Common myeloid progenitor, CD34-positive (primary cell): ENCODE results near the gene EEA1.
"Not testable (repeated sequence)": the region's sequence is repeated elsewhere in the genome, so short reads cannot be mapped to it uniquely, and the experiment has no call there.

ENCODE experiments used
- CTCF ChIA-PET: fragments of 350-600 bp; sonication (Branson Sonifier 250); formaldehyde crosslinking; loops from one replicate; lab custom pipeline; 2021; ENCODE audit warnings: antibody characterized with exemption; lab: Charles Lee
- POLR2A ChIA-PET: fragments of 350-600 bp; sonication (Branson Sonifier 250); formaldehyde crosslinking; loops from one replicate; lab custom pipeline; 2021; ENCODE audit warnings: antibody characterized with exemption; lab: Charles Lee
- DNase-seq, 3 donors: peaks; one replicate each; pipeline versions ENCODE4 v3.0.0 to v3.0.0-alpha.2; 2013
- H3K27ac ChIP-seq, 2 experiments: 1 replicate in 1 of 2; 2 replicates in 1 of 2; pipeline ENCODE4 v1.7.0; 2013; ENCODE audit warnings: inconsistent platforms in 2 of 2, low read length in 2 of 2, mild to moderate bottlenecking in 2 of 2, low read depth in 1 of 2, moderate library complexity in 1 of 2; ENCODE audit not compliant: severe bottlenecking in 2 of 2, insufficient read depth in 1 of 2, poor library complexity in 1 of 2
- H3K27me3 ChIP-seq, 5 experiments: replicated peaks in 2 of 5; 1 replicate in 3 of 5; 2 replicates in 2 of 5; pipeline versions ENCODE4 v1.6.1 to v1.7.0; 2013; ENCODE audit warnings: low read length in 4 of 5, mild to moderate bottlenecking in 2 of 5, moderate library complexity in 2 of 5, inconsistent platforms in 1 of 5; ENCODE audit not compliant: insufficient read depth in 5 of 5, control insufficient read depth in 4 of 5
- H3K36me3 ChIP-seq, 4 experiments: 1 replicate in 2 of 4; 2 replicates in 2 of 4; pipeline versions ENCODE4 v1.6.1 to v1.7.0; 2013; ENCODE audit warnings: low read length in 3 of 4, control low read depth in 1 of 4, mild to moderate bottlenecking in 1 of 4; ENCODE audit not compliant: control insufficient read depth in 4 of 4, insufficient read depth in 4 of 4
- H3K4me1 ChIP-seq, 4 experiments: 1 replicate in 3 of 4; 2 replicates in 1 of 4; pipeline versions ENCODE4 v1.6.1 to v1.7.1; 2013; ENCODE audit warnings: low read length in 3 of 4, mild to moderate bottlenecking in 3 of 4, control low read depth in 1 of 4, inconsistent platforms in 1 of 4, moderate library complexity in 1 of 4; ENCODE audit not compliant: control insufficient read depth in 4 of 4, insufficient read depth in 4 of 4; ENCODE audit errors: control extremely low read depth in 1 of 4
- H3K4me3 ChIP-seq, 7 experiments: 1 replicate in 4 of 7; 2 replicates in 3 of 7; pipeline versions ENCODE4 v1.5.1 to v1.7.0; 2013; ENCODE audit warnings: mild to moderate bottlenecking in 7 of 7, low read length in 6 of 7, moderate library complexity in 6 of 7, inconsistent platforms in 2 of 7, low read depth in 2 of 7, control low read depth in 1 of 7; ENCODE audit not compliant: insufficient read depth in 4 of 7, control insufficient read depth in 1 of 7; ENCODE audit errors: extremely low read depth in 1 of 7
- H3K9me3 ChIP-seq, 5 experiments: 1 replicate in 4 of 5; 2 replicates in 1 of 5; pipeline versions ENCODE4 v1.6.1 to v1.7.1; 2013; ENCODE audit warnings: low read length in 4 of 5, mild to moderate bottlenecking in 2 of 5, inconsistent platforms in 1 of 5, low read depth in 1 of 5, moderate library complexity in 1 of 5; ENCODE audit not compliant: control insufficient read depth in 4 of 5, insufficient read depth in 2 of 5; ENCODE audit errors: control extremely low read depth in 1 of 5
- WGBS: methylation state at CpG from one replicate; pipeline ENCODE4 v1.1.5; 2013; ENCODE audit not compliant: insufficient coverage; 5-methylcytosine and 5-hydroxymethylcytosine counted together

The EEA1 gene

GRCh38 chr12:92796650-92797049 lies 132.4 kb downstream of the EEA1 start:
- no peak overlapping the region for H3K4me3 ChIP-seq
- POLR2A ChIA-PET = interaction anchor here (0.7 kb wide), 1 partner anchor 1018 kb away, joined by 5 read pairs; no protein-coding TSS in a partner anchor
- H3K4me1 ChIP-seq = no peaks in the 10 kb centered on the region
- no peak overlapping the region for H3K27ac ChIP-seq
- DNase-seq = no peak
- peaks cover 6 to 26% (median 14%) of the 10 kb centered on the region in 4 experiments for H3K36me3 ChIP-seq
- H3K9me3 ChIP-seq = no peaks in the 10 kb centered on the region
- H3K27me3 ChIP-seq = no peaks in the 10 kb centered on the region
- CTCF ChIA-PET = interaction anchor here (2.1 kb wide), 1 partner anchor 12 kb away, joined by 9 read pairs; no protein-coding TSS in a partner anchor

GRCh38 chr12:92794814-92795213 lies 134.3 kb downstream of the EEA1 start:
- Histone ChIP-seq H3K27me3 (no peaks in the 10 kb centered on the region), H3K9me3 (peaks cover 0 to 4% (median 0%) of the 10 kb centered on the region in 5 experiments), H3K27ac (no peak overlapping the region), H3K4me1 (no peaks in the 10 kb centered on the region), H3K36me3 (peaks cover 6 to 16% (median 10%) of the 10 kb centered on the region in 4 experiments), H3K4me3 (no peak overlapping the region)
- ChIA-PET POLR2A (no interaction called here), CTCF (interaction anchor here (1.1 to 2.1 kb wide), 3 partner anchors 9 to 132 kb away, joined by 3 to 9 read pairs (median 3); no protein-coding TSS in a partner anchor)
- DNase-seq = no peak

DNA sequence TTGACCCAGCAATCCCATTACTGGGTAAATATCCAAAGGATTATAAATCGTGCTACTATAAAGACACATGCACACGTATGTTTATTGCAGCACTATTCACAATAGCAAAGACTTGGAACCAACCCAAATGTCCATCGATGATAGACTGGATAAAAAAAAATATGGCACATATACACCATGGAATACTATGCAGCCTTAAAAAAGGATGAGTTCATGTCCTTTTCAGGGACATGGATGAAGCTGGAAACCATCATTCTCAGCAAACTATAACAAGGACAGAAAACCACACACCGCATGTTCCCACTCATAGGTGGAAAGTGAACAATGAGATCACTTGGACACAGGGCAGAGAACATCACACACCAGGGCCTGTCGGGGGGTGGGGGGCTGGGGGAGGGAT lies 134.7 kb downstream of the EEA1 start:
- H3K4me1 ChIP-seq, H3K27me3 ChIP-seq, CTCF ChIA-PET, DNase-seq, H3K4me3 ChIP-seq, H3K9me3 ChIP-seq, H3K27ac ChIP-seq, POLR2A ChIA-PET: not testable (repeated sequence)
- H3K36me3 ChIP-seq = peaks cover 5 to 17% (median 9%) of the 10 kb centered on the region in 4 experiments
- no CpG with 5 or more reads among the region's 5 CpGs for WGBS

DNA sequence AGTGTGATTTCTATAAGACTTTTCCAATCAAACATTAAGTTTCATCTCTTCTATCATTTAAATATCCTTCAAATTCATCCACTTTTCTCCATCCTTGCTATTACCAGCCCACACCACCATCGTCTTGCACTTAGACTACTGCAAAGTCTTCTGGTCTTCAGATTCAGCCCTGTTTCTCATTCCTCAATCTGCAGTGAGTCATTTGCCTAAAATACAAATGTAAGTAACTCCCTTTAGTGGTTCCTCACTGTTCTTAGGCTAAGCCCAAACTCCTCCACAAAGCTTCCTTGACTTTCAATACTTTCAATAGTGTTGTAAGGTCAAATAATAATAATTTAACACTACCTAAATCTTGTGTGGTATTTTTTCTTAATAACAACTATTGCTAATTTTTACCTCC lies 143.1 kb downstream of the EEA1 start:
- no peak for DNase-seq
- Histone ChIP-seq H3K36me3 (peaks cover 0 to 5% (median 4%) of the 10 kb centered on the region in 4 experiments), H3K9me3 (peaks cover 0 to 3% (median 0%) of the 10 kb centered on the region in 5 experiments), H3K4me1 (peaks cover 0 to 8% (median 0%) of the 10 kb centered on the region in 4 experiments), H3K27me3 (no peaks in the 10 kb centered on the region), H3K4me3 (no peak overlapping the region), H3K27ac (no peak overlapping the region)
- ChIA-PET CTCF (interaction anchor here (0.8 to 4.2 kb wide), 10 partner anchors 9 to 1316 kb away, joined by 3 to 30 read pairs (median 4); no protein-coding TSS in a partner anchor), POLR2A (no interaction called here)
- WGBS = 100% methylated on average over 1 of the region's 1 CpG

DNA sequence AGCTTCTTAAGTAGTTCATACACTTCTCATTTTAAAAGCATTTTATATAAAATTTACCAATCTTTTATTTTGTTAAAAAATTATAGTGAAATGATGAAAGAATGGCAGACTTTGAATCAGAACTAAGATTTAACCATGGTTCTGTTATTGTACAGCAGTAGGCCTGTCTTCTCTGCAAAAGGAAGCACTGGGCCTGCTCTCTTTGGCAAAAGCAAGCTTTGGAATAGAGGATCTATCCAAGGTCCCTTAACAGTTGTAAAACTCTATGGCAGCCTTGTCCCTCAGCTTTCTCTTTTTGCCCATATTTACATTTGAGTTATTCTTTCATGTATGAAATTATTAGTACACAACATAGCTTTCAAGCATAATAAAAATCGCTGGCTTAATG lies 143.5 kb downstream of the EEA1 start:
- Histone ChIP-seq H3K4me1 (peaks cover 0 to 8% (median 0%) of the 10 kb centered on the region in 4 experiments), H3K27me3 (no peaks in the 10 kb centered on the region), H3K4me3 (no peak overlapping the region), H3K36me3 (peaks cover 0 to 6% (median 4%) of the 10 kb centered on the region in 4 experiments), H3K9me3 (peaks cover 0 to 3% (median 0%) of the 10 kb centered on the region in 5 experiments), H3K27ac (no peak overlapping the region)
- no peak for DNase-seq
- ChIA-PET CTCF (interaction anchor here (0.8 to 4.2 kb wide), 9 partner anchors 10 to 629 kb away, joined by 3 to 30 read pairs (median 4); no protein-coding TSS in a partner anchor), POLR2A (no interaction called here)
- WGBS = no CpG with 5 or more reads among the region's 1 CpG

GRCh38 chr12:92784797-92785562 lies 144.1 kb downstream of the EEA1 start:
- no peaks in the 10 kb centered on the region for H3K9me3 ChIP-seq
- DNase-seq = peak; percentile 71 to 86 (median 85)
- no peaks in the 10 kb centered on the region for H3K27me3 ChIP-seq
- no peak overlapping the region for H3K27ac ChIP-seq
- POLR2A ChIA-PET = no interaction called here
- H3K4me3 ChIP-seq = no peak overlapping the region
- H3K4me1 ChIP-seq = peaks cover 0 to 8% (median 0%) of the 10 kb centered on the region in 4 experiments
- CTCF ChIA-PET = interaction anchor here (0.8 to 4.2 kb wide), 11 partner anchors 10 to 612 kb away, joined by 3 to 30 read pairs (median 4); no protein-coding TSS in a partner anchor
- H3K36me3 ChIP-seq = peaks cover 0 to 6% (median 5%) of the 10 kb centered on the region in 4 experiments
- WGBS = 78% methylated on average over 1 of the region's 1 CpG

DNA sequence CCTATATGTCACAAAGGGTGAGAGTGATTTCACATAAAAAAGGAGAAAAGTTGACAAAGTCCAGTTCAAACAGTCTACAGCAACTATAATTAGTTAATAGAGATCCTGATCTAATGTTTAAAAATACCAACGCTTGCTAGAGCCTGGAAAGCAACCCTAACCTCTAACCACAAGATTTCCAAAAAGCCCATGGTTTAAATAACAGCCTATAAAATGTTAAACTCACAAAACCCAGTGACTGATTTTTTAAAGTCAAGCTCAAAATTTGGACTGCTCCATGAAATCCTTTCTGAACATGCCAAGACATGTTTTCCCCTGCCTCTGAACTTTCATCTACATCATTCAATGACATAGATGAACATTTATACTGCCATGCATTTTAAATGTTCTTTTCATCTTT lies 144.7 kb downstream of the EEA1 start:
- Histone ChIP-seq H3K4me1 (peaks cover 0 to 8% (median 0%) of the 10 kb centered on the region in 4 experiments), H3K9me3 (no peaks in the 10 kb centered on the region), H3K27ac (no peak overlapping the region), H3K27me3 (no peaks in the 10 kb centered on the region), H3K36me3 (peaks cover 0 to 6% (median 4%) of the 10 kb centered on the region in 4 experiments), H3K4me3 (no peak overlapping the region)
- ChIA-PET CTCF (interaction anchor here (0.6 to 4.2 kb wide), 9 partner anchors 11 to 755 kb away, joined by 3 to 30 read pairs (median 4); no protein-coding TSS in a partner anchor), POLR2A (no interaction called here)
- DNase-seq = no peak
- WGBS = 83% methylated on average over 1 of the region's 1 CpG
